GM12878 (cell line): ENCODE results near the gene TMEM132C. TPM values are rescaled to one million over a fixed set of nuclear protein-coding genes. Genes with fewer than 3 reads are reported as not detected.

Experiments used
- ATAC-seq: fragments of 200-7000 bp; cut with Tn5 transposase; 3 replicates; pipeline ENCODE4 v1.9.1; 2020; ENCODE audit warnings: mild to moderate bottlenecking, moderate library complexity
- BruUV-seq: library from RNA; stranded (reverse); fragments of 400-500 nt; replicated peaks from 2 replicates; lab custom pipeline; 2021; lab: Mats Ljungman, UMichigan
- CTCF ChIA-PET: fragments of 300-600 bp; sonication (Branson Sonifier 250); formaldehyde crosslinking; extraction: SDS; loops from one replicate; lab custom pipeline; 2021; ENCODE audit warnings: inconsistent platforms; lab: Yijun Ruan, JAX
- POLR2A ChIA-PET: fragments of 350-600 bp; formaldehyde crosslinking; extraction: SDS; loops from one replicate; lab custom pipeline; 2021; ENCODE audit warnings: inconsistent platforms; lab: Charles Lee
- RAD21 ChIA-PET: fragments of 300-600 bp; sonication (Branson Sonifier 250); formaldehyde crosslinking; loops from one replicate; lab custom pipeline; 2023; ENCODE audit warnings: antibody characterized with exemption; ENCODE audit not compliant: unreplicated experiment; lab: Charles Lee
- SMC1A ChIA-PET: fragments of 300-600 bp; sonication (Branson Sonifier 250); formaldehyde crosslinking; loops from one replicate; lab custom pipeline; 2023; ENCODE audit not compliant: unreplicated experiment, uncharacterized antibody; lab: Charles Lee
- DNase-seq: peaks from one replicate; pipeline ENCODE4 v3.0.0-alpha.2; 2011; ENCODE audit warnings: low read depth, low spot score
- FAIRE-seq: peaks from 3 replicates; lab custom pipeline; 2011; peaks lifted over from hg19 to GRCh38; lab: Jason Lieb, UNC
- H2AFZ ChIP-seq: 2 replicates; pipeline ENCODE4 v1.6.0; 2011; ENCODE audit warnings: low read depth, low read length, control low read depth; ENCODE audit not compliant: control insufficient read depth
- H3K27ac ChIP-seq: 2 replicates; pipeline ENCODE4 v1.5.1; 2011; ENCODE audit warnings: control low read depth; ENCODE audit not compliant: control insufficient read depth, insufficient read depth
- H3K27me3 ChIP-seq, 2 experiments: replicated peaks in 1 of 2; 2 replicates each; pipeline versions ENCODE4 v1.6.0 to v1.6.1; 2011; ENCODE audit warnings: low read length in 1 of 2; ENCODE audit not compliant: control insufficient read depth in 2 of 2, insufficient read depth in 2 of 2
- H3K36me3 ChIP-seq, 2 experiments: 2 replicates each; pipeline ENCODE4 v1.5.1; 2011; ENCODE audit warnings: low read length in 1 of 2; ENCODE audit not compliant: control insufficient read depth in 2 of 2, insufficient read depth in 2 of 2
- H3K4me1 ChIP-seq: 2 replicates; pipeline ENCODE4 v1.6.1; 2011; ENCODE audit warnings: mild to moderate bottlenecking, low read length, moderate library complexity, mixed read lengths; ENCODE audit not compliant: control insufficient read depth, insufficient read depth
- H3K4me2 ChIP-seq: 2 replicates; pipeline ENCODE4 v1.6.0; 2011; ENCODE audit warnings: control low read depth; ENCODE audit not compliant: control insufficient read depth, insufficient read depth
- H3K4me3 ChIP-seq: fragments of 200-600 bp; sonication (generic); 2 replicates; pipeline ENCODE4 v1.5.1; 2016
- H3K79me2 ChIP-seq: 2 replicates; pipeline ENCODE4 v1.6.0; 2011; ENCODE audit warnings: low read length; ENCODE audit not compliant: control insufficient read depth, insufficient read depth
- H3K9ac ChIP-seq: 2 replicates; pipeline ENCODE4 v1.8.0; 2011; ENCODE audit warnings: low read length, control low read depth, mixed read lengths; ENCODE audit not compliant: control insufficient read depth, insufficient read depth
- H3K9me3 ChIP-seq: replicated peaks from 3 replicates; pipeline ENCODE4 v1.5.1; 2011; ENCODE audit warnings: mild to moderate bottlenecking, low read length; ENCODE audit not compliant: control insufficient read depth, insufficient read depth
- H4K20me1 ChIP-seq: 2 replicates; pipeline ENCODE4 v1.6.0; 2011; ENCODE audit not compliant: control insufficient read depth, insufficient read depth
- CEBPZ ChIP-seq: fragments of 150-350 bp; IDR thresholded peaks from 2 replicates; pipeline ENCODE4 v1.6.1; 2016; ENCODE audit warnings: low read depth, low read length
- EZH2 ChIP-seq: IDR thresholded peaks from 2 replicates; pipeline ENCODE4 v1.6.1; 2012; ENCODE audit warnings: low read depth, mild to moderate bottlenecking, control low read depth, inconsistent platforms, low read length, borderline replicate concordance; ENCODE audit not compliant: control insufficient read depth
- PAX5 ChIP-seq: IDR thresholded peaks from 2 replicates; pipeline ENCODE4 v1.6.1; 2011; ENCODE audit warnings: low read depth, low read length, borderline replicate concordance
- SIX5 ChIP-seq: IDR thresholded peaks from 2 replicates; pipeline ENCODE4 v1.6.1; 2011; ENCODE audit warnings: mild to moderate bottlenecking, low read depth, low read length, moderate library complexity; ENCODE audit not compliant: severe bottlenecking
- STAT1 ChIP-seq: fragments of 450-650 bp; conservative IDR thresholded peaks from 2 replicates; pipeline ENCODE4 v1.6.1; 2014; ENCODE audit warnings: antibody characterized with exemption, mild to moderate bottlenecking
- WGBS: methylation state at CpG from one replicate; pipeline ENCODE4 v1.1.6; 2016; ENCODE audit warnings: low lambda C conversion rate; ENCODE audit not compliant: insufficient replicate concordance, insufficient coverage; ENCODE audit errors: missing lambda C conversion rate; 5-methylcytosine and 5-hydroxymethylcytosine counted together
- in situ Hi-C: fragments of 300-500 bp; cut with MboI; formaldehyde crosslinking; loops from 9 replicates; pipeline ENCODE4 v1.14.3; 2018; ENCODE audit warnings: mixed read lengths
- intact Hi-C: fragments of 100-400 bp; cut with micrococcal nuclease; formaldehyde crosslinking; loops from one replicate; pipeline ENCODE4 v1.14.2; 2022; ENCODE audit not compliant: unreplicated experiment
- polyA plus RNA-seq, 11 experiments: library from polyadenylated mRNA; depleted of rRNA in 4 of 11; unstranded in 6 of 11; stranded (reverse) in 5 of 11; fragments of >200 nt; fragmentation: Nextera tagmentation in 4 of 11; fragmentation: Illumina TruSeq in 1 of 11; extraction: Ambion mirVana in 4 of 11; extraction: Trizol in 1 of 11; gene quantifications; 1 replicate in 1 of 11; 2 replicates in 10 of 11; pipeline versions ENCODE4 v1.2.1 to v1.2.3, GENCODE V29; 2011 to 2016; ENCODE audit warnings: inconsistent platforms in 2 of 11, missing spikeins in 2 of 11, low read depth in 1 of 11
- total RNA-seq, 4 experiments: library from RNA; depleted of rRNA in 3 of 4; stranded (reverse); fragments of >200 nt in 3 of 4; fragmentation: Illumina TruSeq in 1 of 4; extraction: Trizol in 1 of 4; gene quantifications; 2 replicates each; pipeline versions ENCODE4 v1.2.1 to v1.2.3, GENCODE V29; 2013 to 2021
- TF ChIP-seq, protein P1 (sequence below): IDR thresholded peaks from 2 replicates; pipeline ENCODE4 v1.6.1; 2012; ENCODE audit warnings: low read depth, low read length, improper control_type of control experiment
- TF ChIP-seq, protein P2 (sequence below): IDR thresholded peaks from 2 replicates; pipeline ENCODE4 v1.6.1; 2012; ENCODE audit warnings: low read depth, low read length, improper control_type of control experiment

The TMEM132C gene
- total and polyA plus RNA-seq, 10 of the 15 experiments (the other 5 are each of a cell fraction or from before 2014, with no cell fraction given) = not detected

GRCh38 chr12:128367961-128368360 lies 101.0 kb downstream of the TMEM132C start:
- Histone ChIP-seq H3K9me3 (no peaks in the 10 kb centered on the region), H3K9ac (no peak overlapping the region), H4K20me1 (no peaks in the 10 kb centered on the region), H3K79me2 (no peaks in the 10 kb centered on the region), H3K4me1 (no peaks in the 10 kb centered on the region), H2AFZ (no peak overlapping the region), H3K4me3 (no peak overlapping the region), H3K4me2 (no peak overlapping the region), H3K27ac (no peak overlapping the region), H3K27me3 (0 out of 4 replicates have a peak, but pooled peaks cover 0 to 1% of the 10 kb centered on the region in 2 experiments), H3K36me3 (no peaks in the 10 kb centered on the region)
- ChIA-PET CTCF (no interaction called here), POLR2A (no interaction called here), SMC1A (no interaction called here), RAD21 (no interaction called here)
- FAIRE-seq = no peak
- in situ Hi-C loops = no loop called here
- no peak for DNase-seq
- 38% methylated on average over 7 of the region's 7 CpGs for WGBS
- ATAC-seq = no peak
- intact Hi-C loops = no loop called here
- no peak for TF ChIP-seq PAX5
- no peak for TF ChIP-seq STAT1
- TF ChIP-seq, protein P1, sequence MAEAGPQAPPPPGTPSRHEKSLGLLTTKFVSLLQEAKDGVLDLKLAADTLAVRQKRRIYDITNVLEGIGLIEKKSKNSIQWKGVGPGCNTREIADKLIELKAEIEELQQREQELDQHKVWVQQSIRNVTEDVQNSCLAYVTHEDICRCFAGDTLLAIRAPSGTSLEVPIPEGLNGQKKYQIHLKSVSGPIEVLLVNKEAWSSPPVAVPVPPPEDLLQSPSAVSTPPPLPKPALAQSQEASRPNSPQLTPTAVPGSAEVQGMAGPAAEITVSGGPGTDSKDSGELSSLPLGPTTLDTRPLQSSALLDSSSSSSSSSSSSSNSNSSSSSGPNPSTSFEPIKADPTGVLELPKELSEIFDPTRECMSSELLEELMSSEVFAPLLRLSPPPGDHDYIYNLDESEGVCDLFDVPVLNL = no peak
- no peak for TF ChIP-seq CEBPZ
- TF ChIP-seq, protein P2, sequence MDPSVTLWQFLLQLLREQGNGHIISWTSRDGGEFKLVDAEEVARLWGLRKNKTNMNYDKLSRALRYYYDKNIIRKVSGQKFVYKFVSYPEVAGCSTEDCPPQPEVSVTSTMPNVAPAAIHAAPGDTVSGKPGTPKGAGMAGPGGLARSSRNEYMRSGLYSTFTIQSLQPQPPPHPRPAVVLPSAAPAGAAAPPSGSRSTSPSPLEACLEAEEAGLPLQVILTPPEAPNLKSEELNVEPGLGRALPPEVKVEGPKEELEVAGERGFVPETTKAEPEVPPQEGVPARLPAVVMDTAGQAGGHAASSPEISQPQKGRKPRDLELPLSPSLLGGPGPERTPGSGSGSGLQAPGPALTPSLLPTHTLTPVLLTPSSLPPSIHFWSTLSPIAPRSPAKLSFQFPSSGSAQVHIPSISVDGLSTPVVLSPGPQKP = no peak
- TF ChIP-seq EZH2 = no peak
- TF ChIP-seq SIX5 = no peak
- no TSS peak for BruUV-seq
